HG03025 (cell line): ENCODE data around the gene UGCG.

Experiments used
- ATAC-seq: cut with Tn5 transposase; IDR thresholded peaks from one replicate; pipeline ENCODE4 v1.9.1; 2021; ENCODE audit warnings: mild to moderate bottlenecking, moderate library complexity; ENCODE audit not compliant: unreplicated experiment, low FRiP score

The UGCG gene

GRCh38 chr9:111916234-111916645, 19.6 kb downstream of the UGCG start:
- no peak for ATAC-seq

- ATAC-seq = no peak
These were observed 20.6 kb downstream of the UGCG start for GRCh38 chr9:111917201-111917600.

GRCh38 chr9:111917980-111918379, 21.4 kb downstream of the UGCG start:
- ATAC-seq = no peak

- no peak for ATAC-seq
These were observed 23.3 kb downstream of the UGCG start for GRCh38 chr9:111919875-111920274.

- no peak for ATAC-seq
These were observed 23.9 kb downstream of the UGCG start for GRCh38 chr9:111920531-111920930.

- ATAC-seq = no peak
These were observed 25.9 kb downstream of the UGCG start for GRCh38 chr9:111922324-111923013.

- ATAC-seq = no peak
These were observed 27.7 kb downstream of the UGCG start for GRCh38 chr9:111924281-111924680.

- ATAC-seq = no peak
These were observed 28.6 kb downstream of the UGCG start for GRCh38 chr9:111925017-111925770.

GRCh38 chr9:111925784-111926183, 29.2 kb downstream of the UGCG start:
- ATAC-seq = no peak

- ATAC-seq = peak; percentile 94
These were observed 29.8 kb downstream of the UGCG start for GRCh38 chr9:111926421-111926875.

GRCh38 chr9:111928359-111928720, 31.7 kb downstream of the UGCG start:
- no peak for ATAC-seq

- no peak for ATAC-seq
These were observed 38.1 kb downstream of the UGCG start for GRCh38 chr9:111934747-111935146.

GRCh38 chr9:111936391-111936790, 39.8 kb downstream of the UGCG start:
- no peak for ATAC-seq

- ATAC-seq = no peak
These were observed 40.7 kb downstream of the UGCG start for GRCh38 chr9:111937301-111937700.

- no peak for ATAC-seq
These were observed 41.3 kb downstream of the UGCG start for GRCh38 chr9:111937781-111938426.

GRCh38 chr9:111938427-111938800, 41.8 kb downstream of the UGCG start:
- no peak for ATAC-seq

- ATAC-seq = no peak
These were observed 42.7 kb downstream of the UGCG start for GRCh38 chr9:111939322-111939721.

- no peak for ATAC-seq
These were observed 44.1 kb downstream of the UGCG start for GRCh38 chr9:111940697-111941096.

- ATAC-seq = no peak
These were observed 46.6 kb downstream of the UGCG start for GRCh38 chr9:111943200-111943599.

- ATAC-seq = no peak
These were observed 47.1 kb downstream of the UGCG start for GRCh38 chr9:111943746-111944145.

- no peak for ATAC-seq
These were observed 47.7 kb downstream of the UGCG start for GRCh38 chr9:111944241-111944866.
